CD4-positive, CD25-positive, alpha-beta regulatory T cell (primary cell): Measurements from ENCODE around the gene KIF2A. TPM values are rescaled to one million over a fixed set of nuclear protein-coding genes. Genes with fewer than 3 reads are reported as not detected.
A peak's percentile ranks its signal among the peaks of the same experiment; 100 is the strongest.

ENCODE experiments used
- ATAC-seq, 2 donors: fragments of 150-1000 bp; cut with Tn5 transposase; one replicate each; pipeline ENCODE4 v1.10.0; 2021; ENCODE audit warnings: low read depth in 2 of 2, moderate number of reproducible peaks in 2 of 2, moderate library complexity in 1 of 2
- DNase-seq, 3 donors: peaks; one replicate each; pipeline versions ENCODE4 v3.0.0 to v3.0.0-alpha.2; 2012 to 2022; ENCODE audit warnings: mixed read lengths in 1 of 3
- H3K27ac ChIP-seq: one replicate; pipeline ENCODE4 v1.7.0; 2013; ENCODE audit warnings: mild to moderate bottlenecking, low read length; ENCODE audit not compliant: insufficient read depth, poor library complexity, severe bottlenecking
- H3K27me3 ChIP-seq: one replicate; pipeline ENCODE4 v1.7.0; 2013; ENCODE audit warnings: low read length; ENCODE audit not compliant: control insufficient read depth, insufficient read depth
- H3K36me3 ChIP-seq: one replicate; pipeline ENCODE4 v1.7.0; 2013; ENCODE audit warnings: mild to moderate bottlenecking, low read length, moderate library complexity; ENCODE audit not compliant: control insufficient read depth, insufficient read depth
- H3K4me1 ChIP-seq: 2 replicates; pipeline ENCODE4 v1.7.0; 2013; ENCODE audit warnings: mild to moderate bottlenecking, low read length; ENCODE audit not compliant: insufficient read depth, control insufficient read depth, poor library complexity, severe bottlenecking
- H3K4me3 ChIP-seq: one replicate; pipeline ENCODE4 v1.7.0; 2013; ENCODE audit warnings: low read depth, mild to moderate bottlenecking, low read length, moderate library complexity
- H3K9me3 ChIP-seq, 2 experiments: 1 replicate in 1 of 2; 2 replicates in 1 of 2; pipeline ENCODE4 v1.7.0; 2013; ENCODE audit warnings: low read length in 2 of 2, mild to moderate bottlenecking in 1 of 2, moderate library complexity in 1 of 2; ENCODE audit not compliant: control insufficient read depth in 2 of 2
- H3K27ac Mint-ChIP-seq, 3 donors: one replicate each; pipeline ENCODE4 v1.8.0; 2020 to 2022; ENCODE audit warnings: mild to moderate bottlenecking in 3 of 3, mixed read lengths in 3 of 3, moderate library complexity in 2 of 3
- H3K27me3 Mint-ChIP-seq: one replicate; pipeline ENCODE4 v1.8.0; 2022; ENCODE audit warnings: mild to moderate bottlenecking, mixed read lengths
- H3K36me3 Mint-ChIP-seq: one replicate; pipeline ENCODE4 v1.8.0; 2020; ENCODE audit warnings: mixed read lengths
- H3K4me1 Mint-ChIP-seq, 4 donors: one replicate each; pipeline ENCODE4 v1.8.0; 2020 to 2022; ENCODE audit warnings: mixed read lengths in 4 of 4, mild to moderate bottlenecking in 1 of 4
- H3K4me3 Mint-ChIP-seq, 4 donors: one replicate each; pipeline ENCODE4 v1.8.0; 2020 to 2022; ENCODE audit warnings: mild to moderate bottlenecking in 4 of 4, mixed read lengths in 4 of 4, moderate library complexity in 3 of 4
- H3K9me3 Mint-ChIP-seq, 7 donors: one replicate each; pipeline ENCODE4 v1.8.0; 2020 to 2022; ENCODE audit warnings: mixed read lengths in 7 of 7, mild to moderate bottlenecking in 3 of 7, moderate library complexity in 2 of 7
- polyA plus RNA-seq, 4 donors: library from polyadenylated mRNA; unstranded; fragments of 300-500 nt; fragmentation: Illumina TruSeq; gene quantifications; one replicate each; pipeline ENCODE4 v1.2.3, GENCODE V29; 2021
- total RNA-seq: library from RNA; stranded (reverse); gene quantifications from one replicate; pipeline ENCODE4 v1.2.3, GENCODE V29; 2022

Gene KIF2A
- total and polyA plus RNA-seq, 5 donors from 2014 or later, result 114 to 191 (median 172) TPM

GRCh38 chr5:62362701-62363100 lies 56.7 kb downstream of the KIF2A start:
- Mint-ChIP-seq H3K27ac (no peak overlapping the region), H3K27me3 (no peaks in the 10 kb centered on the region), H3K4me3 (no peak overlapping the region), H3K9me3 (no peaks in the 10 kb centered on the region), H3K4me1 (peaks cover 0 to 5% (median 3%) of the 10 kb centered on the region in 4 donors), H3K36me3 (peaks cover 26% of the 10 kb centered on the region)
- H3K9me3 ChIP-seq, result no peaks in the 10 kb centered on the region
- ATAC-seq, result no peak
- no peak overlapping the region for H3K27ac ChIP-seq
- H3K4me1 ChIP-seq, result no peaks in the 10 kb centered on the region
- peaks cover 70% of the 10 kb centered on the region for H3K36me3 ChIP-seq
- no peaks in the 10 kb centered on the region for H3K27me3 ChIP-seq
- no peak overlapping the region for H3K4me3 ChIP-seq
- DNase-seq, result no peak

GRCh38 chr5:62369039-62369438 lies 63.0 kb downstream of the KIF2A start:
- peaks cover 0 to 9% (median 3%) of the 10 kb centered on the region in 4 donors for H3K4me1 Mint-ChIP-seq
- no peak for ATAC-seq
- H3K9me3 ChIP-seq, result no peaks in the 10 kb centered on the region
- H3K36me3 Mint-ChIP-seq, result peaks cover 29% of the 10 kb centered on the region
- H3K4me3 Mint-ChIP-seq, result no peak overlapping the region
- no peaks in the 10 kb centered on the region for H3K9me3 Mint-ChIP-seq
- no peaks in the 10 kb centered on the region for H3K27me3 Mint-ChIP-seq
- no peak overlapping the region for H3K27ac ChIP-seq
- H3K27me3 ChIP-seq, result no peaks in the 10 kb centered on the region
- peaks cover 73% of the 10 kb centered on the region for H3K36me3 ChIP-seq
- H3K4me3 ChIP-seq, result no peak overlapping the region
- H3K27ac Mint-ChIP-seq, result peak overlapping the region; percentile 20 to 78 (median 59)
- no peaks in the 10 kb centered on the region for H3K4me1 ChIP-seq
- no peak for DNase-seq

- H3K36me3 Mint-ChIP-seq, result peaks cover 29% of the 10 kb centered on the region
- H3K27me3 Mint-ChIP-seq, result no peaks in the 10 kb centered on the region
- no peaks in the 10 kb centered on the region for H3K9me3 Mint-ChIP-seq
- Histone ChIP-seq H3K4me3 (no peak overlapping the region), H3K4me1 (no peaks in the 10 kb centered on the region), H3K27ac (no peak overlapping the region), H3K9me3 (no peaks in the 10 kb centered on the region), H3K36me3 (peaks cover 71% of the 10 kb centered on the region), H3K27me3 (no peaks in the 10 kb centered on the region)
- no peak overlapping the region for H3K27ac Mint-ChIP-seq
- ATAC-seq (no peak), DNase-seq (no peak)
- peaks cover 0 to 7% (median 3%) of the 10 kb centered on the region in 4 donors for H3K4me1 Mint-ChIP-seq
- H3K4me3 Mint-ChIP-seq, result no peak overlapping the region
Measured at GRCh38 chr5:62371409-62371808, 65.4 kb downstream of the KIF2A start.

GRCh38 chr5:62372600-62372999 lies 66.6 kb downstream of the KIF2A start:
- Histone ChIP-seq H3K36me3 (peaks cover 79% of the 10 kb centered on the region), H3K4me3 (no peak overlapping the region), H3K27ac (no peak overlapping the region), H3K9me3 (no peaks in the 10 kb centered on the region), H3K27me3 (no peaks in the 10 kb centered on the region), H3K4me1 (no peaks in the 10 kb centered on the region)
- Mint-ChIP-seq H3K4me1 (peaks cover 0 to 5% (median 2%) of the 10 kb centered on the region in 4 donors), H3K36me3 (peaks cover 25% of the 10 kb centered on the region), H3K27ac (no peak overlapping the region), H3K27me3 (no peaks in the 10 kb centered on the region), H3K9me3 (no peaks in the 10 kb centered on the region), H3K4me3 (no peak overlapping the region)
- DNase-seq, result no peak
- no peak for ATAC-seq

- ATAC-seq (no peak), DNase-seq (no peak)
- no peaks in the 10 kb centered on the region for H3K27me3 Mint-ChIP-seq
- Histone ChIP-seq H3K9me3 (no peaks in the 10 kb centered on the region), H3K4me1 (no peaks in the 10 kb centered on the region), H3K4me3 (no peak overlapping the region), H3K27ac (no peak overlapping the region), H3K36me3 (peaks cover 82% of the 10 kb centered on the region), H3K27me3 (no peaks in the 10 kb centered on the region)
- H3K4me3 Mint-ChIP-seq, result no peak overlapping the region
- peaks cover 0 to 6% (median 3%) of the 10 kb centered on the region in 4 donors for H3K4me1 Mint-ChIP-seq
- H3K27ac Mint-ChIP-seq, result peak overlapping the region in 2 of 3 donors; percentile 32 to 76
- peaks cover 32% of the 10 kb centered on the region for H3K36me3 Mint-ChIP-seq
- no peaks in the 10 kb centered on the region for H3K9me3 Mint-ChIP-seq
Measured at GRCh38 chr5:62373382-62373781, 67.4 kb downstream of the KIF2A start.

GRCh38 chr5:62374090-62374489 lies 68.1 kb downstream of the KIF2A start:
- peaks cover 34% of the 10 kb centered on the region for H3K36me3 Mint-ChIP-seq
- no peak for ATAC-seq

GRCh38 chr5:62375627-62376026 lies 69.6 kb downstream of the KIF2A start:
- Histone ChIP-seq H3K27ac (no peak overlapping the region), H3K9me3 (no peaks in the 10 kb centered on the region), H3K36me3 (peaks cover 86% of the 10 kb centered on the region), H3K4me1 (no peaks in the 10 kb centered on the region), H3K27me3 (no peaks in the 10 kb centered on the region), H3K4me3 (no peak overlapping the region)
- Mint-ChIP-seq H3K4me1 (peaks cover 0 to 5% (median 3%) of the 10 kb centered on the region in 4 donors), H3K27me3 (no peaks in the 10 kb centered on the region), H3K4me3 (no peak overlapping the region), H3K27ac (peak overlapping the region in 1 of 3 donors; percentile 44), H3K36me3 (peaks cover 36% of the 10 kb centered on the region), H3K9me3 (no peaks in the 10 kb centered on the region)
- ATAC-seq (no peak), DNase-seq (no peak)

More at GRCh38 chr5:62374090-62374489, 68.1 kb downstream of the KIF2A start:
- no peak for DNase-seq
- no peak overlapping the region for H3K4me3 Mint-ChIP-seq
- H3K27ac Mint-ChIP-seq, result no peak overlapping the region
- H3K4me1 ChIP-seq, result no peaks in the 10 kb centered on the region
- H3K27ac ChIP-seq, result no peak overlapping the region
- H3K4me3 ChIP-seq, result no peak overlapping the region
- H3K27me3 Mint-ChIP-seq, result no peaks in the 10 kb centered on the region
- H3K27me3 ChIP-seq, result no peaks in the 10 kb centered on the region
- peaks cover 0 to 6% (median 2%) of the 10 kb centered on the region in 4 donors for H3K4me1 Mint-ChIP-seq
- no peaks in the 10 kb centered on the region for H3K9me3 ChIP-seq
- no peaks in the 10 kb centered on the region for H3K9me3 Mint-ChIP-seq
- peaks cover 86% of the 10 kb centered on the region for H3K36me3 ChIP-seq

GRCh38 chr5:62376064-62376463 lies 70.1 kb downstream of the KIF2A start:
- H3K27ac Mint-ChIP-seq, result peak overlapping the region in 1 of 3 donors; percentile 44
- Histone ChIP-seq H3K4me3 (no peak overlapping the region), H3K36me3 (peaks cover 86% of the 10 kb centered on the region), H3K27ac (no peak overlapping the region), H3K27me3 (no peaks in the 10 kb centered on the region), H3K9me3 (no peaks in the 10 kb centered on the region), H3K4me1 (no peaks in the 10 kb centered on the region)
- no peaks in the 10 kb centered on the region for H3K27me3 Mint-ChIP-seq
- no peaks in the 10 kb centered on the region for H3K9me3 Mint-ChIP-seq
- ATAC-seq, result no peak
- H3K36me3 Mint-ChIP-seq, result peaks cover 38% of the 10 kb centered on the region
- H3K4me1 Mint-ChIP-seq, result peaks cover 0 to 6% (median 2%) of the 10 kb centered on the region in 4 donors
- no peak for DNase-seq
- no peak overlapping the region for H3K4me3 Mint-ChIP-seq
